Activated CD8-positive, alpha-beta memory T cell treated with anti-CD3 and anti-CD28 coated beads for 1 hour (primary cell): ENCODE results near the gene AGBL4.

Experiments used
- DNase-seq, 2 donors: peaks; one replicate each; pipeline ENCODE4 v3.0.0-alpha.2; 2020; ENCODE audit warnings: low read depth in 1 of 2; ENCODE audit errors: extremely low read depth in 1 of 2

The AGBL4 gene

DNA sequence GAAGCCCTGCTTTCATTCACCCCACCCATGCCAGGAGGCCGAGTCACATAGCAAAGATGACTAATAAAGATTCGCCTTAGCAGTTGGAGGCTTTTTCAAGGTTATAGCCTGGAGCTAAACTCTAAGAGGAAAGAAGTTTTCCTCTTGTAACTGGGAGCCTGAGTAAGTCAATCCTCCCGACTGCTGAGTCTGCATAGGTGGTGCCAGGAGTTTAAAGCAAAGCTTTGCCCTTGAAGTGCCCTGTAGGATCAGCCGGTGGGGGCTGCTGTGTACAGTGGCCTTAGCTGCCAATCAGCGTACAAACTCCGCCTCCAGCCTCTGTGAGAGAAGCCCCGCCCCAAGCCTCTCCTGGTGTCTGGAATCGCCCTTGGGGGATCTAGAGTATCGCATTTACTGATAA is 1404.2 kb downstream of the AGBL4 start:
- DNase-seq = no peak

GRCh38 chr1:48617252-48617651 is 1406.5 kb downstream of the AGBL4 start:
- DNase-seq = no peak

DNA sequence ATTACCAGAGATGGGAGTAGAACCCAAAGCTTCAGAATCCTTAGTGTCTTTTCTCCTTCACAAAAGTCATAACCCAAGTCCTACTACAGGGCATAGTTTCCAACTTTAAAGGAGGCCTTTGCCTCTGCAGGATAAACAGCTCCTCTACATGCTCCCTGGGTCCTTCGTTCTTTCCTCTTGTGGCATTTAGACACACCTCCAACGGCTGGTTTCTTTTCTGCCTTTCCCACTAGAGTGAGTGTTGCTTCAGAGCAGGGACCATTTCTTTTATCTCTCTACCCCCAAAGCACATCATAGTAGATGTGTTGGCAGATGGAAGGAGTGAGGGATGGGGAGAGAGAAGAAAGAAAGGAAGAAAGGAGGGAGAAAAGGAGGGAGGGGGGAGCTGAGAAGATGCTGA is 1407.0 kb downstream of the AGBL4 start:
- DNase-seq = no peak

DNA sequence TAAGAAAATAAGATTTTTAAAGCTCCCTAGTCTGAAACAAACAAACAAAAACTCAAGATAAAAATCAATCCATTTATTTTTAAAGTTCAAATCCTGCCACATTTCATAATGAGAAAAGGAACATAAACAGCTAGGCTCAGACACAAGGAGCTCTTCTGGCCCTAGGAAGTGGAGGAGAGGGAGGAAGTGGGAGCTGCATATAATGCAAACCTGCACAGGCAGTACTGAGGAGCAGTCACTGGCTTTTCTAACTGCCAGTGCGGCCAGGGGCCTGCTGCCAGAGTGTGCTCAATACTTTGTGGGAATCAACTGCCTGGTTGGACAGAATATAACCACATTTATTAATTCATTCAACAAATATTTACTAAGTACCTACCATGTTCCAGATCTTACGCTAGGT is 1411.9 kb downstream of the AGBL4 start:
- DNase-seq = no peak

- no peak for DNase-seq
Measured at GRCh38 chr1:48610628-48611542, 1412.9 kb downstream of the AGBL4 start.

- no peak for DNase-seq
Measured at GRCh38 chr1:48608882-48609281, 1414.9 kb downstream of the AGBL4 start.

DNA sequence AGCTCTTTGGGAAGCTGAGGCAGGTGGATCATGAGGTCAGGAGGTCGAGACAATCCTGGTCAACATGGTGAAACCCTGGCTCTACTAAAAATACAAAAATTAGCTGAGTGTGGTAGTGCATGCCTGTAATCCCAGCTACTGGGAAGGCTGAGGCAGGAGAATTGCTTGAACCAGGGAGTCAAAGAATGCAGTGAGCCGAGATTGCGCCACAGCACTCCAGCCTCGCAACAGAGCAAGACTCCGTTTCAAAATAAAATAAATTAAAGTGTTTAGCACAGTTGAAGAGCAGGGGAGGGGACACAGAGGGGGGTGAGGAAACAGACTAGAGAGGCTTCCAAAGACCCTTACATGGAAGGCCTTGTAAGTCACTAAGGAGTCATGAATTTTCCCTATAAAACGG is 1420.5 kb downstream of the AGBL4 start:
- DNase-seq = no peak

DNA sequence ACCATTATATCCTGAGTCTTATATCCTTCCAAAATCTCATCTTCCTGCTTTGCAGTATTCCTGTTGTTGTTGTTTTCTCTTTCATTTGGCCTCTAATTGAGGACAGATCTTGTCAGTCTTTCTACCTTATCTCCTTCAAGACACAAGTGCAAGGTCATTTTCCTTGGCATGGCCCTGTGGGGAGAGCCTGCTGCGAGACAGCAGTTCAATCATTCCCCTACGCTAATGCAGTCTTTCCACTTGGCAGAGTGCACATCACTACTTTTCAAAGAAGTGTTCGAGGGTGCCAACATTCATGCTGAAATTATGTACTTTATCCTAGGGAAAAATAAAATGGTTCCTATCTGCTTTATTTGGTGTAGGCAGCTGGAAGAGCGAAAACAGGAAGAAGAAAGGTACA is 1421.4 kb downstream of the AGBL4 start:
- DNase-seq = no peak

DNA sequence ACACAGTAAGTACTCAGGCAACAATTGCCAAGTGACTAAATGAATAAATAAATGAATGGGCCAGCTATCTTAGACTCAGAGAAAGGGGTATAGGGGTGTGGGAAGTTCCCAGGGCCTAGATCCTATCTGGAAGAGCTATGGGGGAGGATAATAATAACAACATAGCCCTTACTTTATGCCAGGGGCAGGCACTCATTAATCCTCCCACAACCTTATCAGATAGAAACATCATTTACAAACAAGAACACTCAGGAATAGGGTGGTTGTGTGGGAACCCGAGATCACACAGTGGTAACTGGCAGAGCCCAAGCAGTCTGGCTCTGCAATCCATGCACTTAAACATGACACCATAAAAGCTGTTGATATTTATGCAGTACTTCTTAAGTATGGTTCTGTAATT is 1423.6 kb downstream of the AGBL4 start:
- DNase-seq = no peak

GRCh38 chr1:48597663-48598062 is 1426.1 kb downstream of the AGBL4 start:
- no peak for DNase-seq

GRCh38 chr1:48596046-48596445 is 1427.7 kb downstream of the AGBL4 start:
- no peak for DNase-seq

DNA sequence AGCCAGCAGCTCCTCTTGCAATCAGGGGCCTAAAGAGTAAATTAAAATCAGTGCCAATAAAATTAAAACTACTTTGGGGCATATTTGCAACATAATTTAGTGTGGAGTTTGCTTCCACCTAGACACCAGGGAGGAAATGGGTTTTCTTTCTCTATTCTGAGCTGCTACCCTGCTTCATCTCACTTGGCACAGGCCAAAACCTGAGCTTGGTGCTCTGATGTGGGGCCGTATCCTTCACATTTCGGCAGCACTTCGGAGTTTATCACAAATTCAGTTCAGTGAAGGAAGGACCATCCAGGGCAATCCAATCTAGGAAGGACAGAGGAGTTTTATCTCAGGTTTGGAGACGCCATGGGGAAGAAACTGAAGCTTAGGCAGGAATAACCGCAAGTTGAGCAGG is 1428.1 kb downstream of the AGBL4 start:
- DNase-seq = no peak

DNA sequence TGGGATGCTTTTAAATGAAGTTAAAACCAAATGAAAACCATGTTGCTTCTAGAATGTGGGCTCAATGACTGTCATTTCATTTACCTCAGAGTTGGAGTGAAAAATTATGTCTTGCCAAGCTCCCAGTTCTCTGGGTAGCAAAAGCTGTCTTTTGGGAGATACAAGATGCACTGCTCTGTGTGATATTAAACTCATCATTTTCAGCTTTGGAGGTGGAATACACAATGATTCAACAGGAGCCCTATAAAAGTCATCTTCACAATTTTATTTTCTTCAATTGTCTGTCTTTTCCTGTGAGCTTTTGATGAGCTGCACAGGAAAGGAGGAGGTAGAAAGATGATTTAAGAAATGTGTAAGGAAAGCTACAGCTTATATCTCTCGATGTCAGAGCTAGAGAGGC is 1431.4 kb downstream of the AGBL4 start:
- DNase-seq = no peak

DNA sequence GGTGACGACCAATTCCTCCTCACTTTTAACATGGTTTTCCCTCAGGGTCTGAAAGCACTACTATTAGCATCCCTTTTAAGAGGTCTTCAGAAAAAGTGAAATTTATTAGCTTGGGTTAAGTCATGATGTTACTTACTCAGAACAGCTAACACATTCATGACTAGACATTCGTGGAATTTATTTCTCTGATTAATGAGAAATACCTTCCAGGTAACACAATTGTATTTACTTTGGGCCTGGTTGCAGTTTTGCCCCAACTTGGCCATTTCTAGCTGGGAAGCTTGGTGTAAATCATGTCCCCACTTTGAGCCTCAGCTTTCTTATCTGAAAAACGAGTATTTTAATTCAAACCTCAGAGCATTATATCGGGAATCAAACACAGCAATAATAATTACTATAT is 1432.6 kb downstream of the AGBL4 start:
- DNase-seq = no peak

DNA sequence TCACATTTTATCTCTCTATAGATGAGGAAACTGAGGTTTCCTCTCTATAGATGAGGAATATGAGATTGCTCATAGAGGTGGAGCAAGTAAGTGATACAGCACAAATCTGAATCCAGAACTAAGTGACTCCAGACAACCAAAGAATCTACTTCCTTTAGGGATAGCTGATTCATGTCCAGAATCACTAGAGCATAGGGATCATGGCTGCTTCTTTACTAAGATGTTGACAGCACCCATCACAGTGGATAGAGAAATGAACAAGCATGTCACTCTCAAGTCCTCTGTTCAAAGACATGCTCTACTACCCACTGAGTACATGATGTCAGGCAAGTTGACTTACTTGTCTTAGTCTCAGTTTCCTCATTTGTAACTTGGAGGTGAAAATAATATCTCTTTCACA is 1435.7 kb downstream of the AGBL4 start:
- DNase-seq = no peak

GRCh38 chr1:48582408-48582807 is 1441.3 kb downstream of the AGBL4 start:
- DNase-seq = no peak

- no peak for DNase-seq
Measured at GRCh38 chr1:48581270-48581669, 1442.5 kb downstream of the AGBL4 start.

- DNase-seq = no peak
Measured at GRCh38 chr1:48576565-48576964, 1447.2 kb downstream of the AGBL4 start.

- no peak for DNase-seq
Measured at GRCh38 chr1:48572646-48573258, 1451.0 kb downstream of the AGBL4 start.

GRCh38 chr1:48572134-48572533 is 1451.6 kb downstream of the AGBL4 start:
- no peak for DNase-seq

GRCh38 chr1:48571303-48571987 is 1452.3 kb downstream of the AGBL4 start:
- no peak for DNase-seq

DNA sequence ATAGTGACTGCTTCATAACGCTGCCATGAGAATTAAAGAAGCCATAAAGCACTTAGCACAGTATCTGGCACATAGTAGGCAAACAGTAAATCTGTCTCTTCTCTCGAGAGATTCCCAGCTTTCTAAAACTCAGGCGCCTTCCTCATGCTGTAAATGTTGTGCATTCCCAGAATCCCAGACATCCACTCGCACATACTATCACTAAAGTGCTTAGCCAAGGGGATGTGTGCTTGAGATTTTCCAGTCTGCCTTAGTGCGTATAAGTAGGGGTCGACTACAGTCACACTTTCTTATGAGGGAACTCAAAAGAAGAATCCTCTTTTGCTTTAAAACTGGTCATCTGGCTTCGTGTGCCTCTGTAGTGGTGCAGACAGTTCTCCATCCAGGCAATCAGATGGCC is 1453.2 kb downstream of the AGBL4 start:
- DNase-seq = no peak
